HepG2 (cell line): ENCODE data around the gene PRKAR1B. TPM values are rescaled to one million over a fixed set of nuclear protein-coding genes. Genes with fewer than 3 reads are reported as not detected.

Experiments used
- CENPT ChIP-seq: sonication (generic); formaldehyde crosslinking; IDR thresholded peaks from 2 replicates; pipeline ENCODE4 v1.8.0; 2022; ENCODE audit warnings: low read depth, mild to moderate bottlenecking, moderate library complexity, missing genetic modification reagents
- GATA4 ChIP-seq: sonication (generic); IDR thresholded peaks from 2 replicates; pipeline ENCODE4 v1.6.1; 2016; ENCODE audit warnings: antibody characterized with exemption, low read depth, borderline replicate concordance
- HES4 ChIP-seq: sonication (generic); formaldehyde crosslinking; IDR thresholded peaks from 2 replicates; pipeline ENCODE4 v1.9.0; 2021; ENCODE audit warnings: mild to moderate bottlenecking, missing genetic modification reagents, borderline replicate concordance
- HOXA9 ChIP-seq: sonication (generic); formaldehyde crosslinking; IDR thresholded peaks from 2 replicates; pipeline ENCODE4 v1.8.1; 2022; ENCODE audit warnings: missing genetic modification reagents, mild to moderate bottlenecking, moderate library complexity, borderline replicate concordance
- KLF6 ChIP-seq: IDR thresholded peaks from 2 replicates; pipeline ENCODE4 v1.8.0; 2016; ENCODE audit warnings: missing biosample characterization, missing genetic modification reagents
- SOX5 ChIP-seq: IDR thresholded peaks from 2 replicates; pipeline ENCODE4 v1.6.1; 2016; ENCODE audit warnings: borderline replicate concordance
- YEATS4 ChIP-seq: sonication (generic); formaldehyde crosslinking; IDR thresholded peaks from 2 replicates; pipeline ENCODE4 v1.4.0; 2020; ENCODE audit warnings: missing genetic modification reagents, borderline replicate concordance
- ZFP90 ChIP-seq: sonication (generic); formaldehyde crosslinking; IDR thresholded peaks from 2 replicates; pipeline ENCODE4 v1.8.0; 2022; ENCODE audit warnings: missing genetic modification reagents, mild to moderate bottlenecking, inconsistent platforms, borderline replicate concordance
- ZNF280B ChIP-seq: sonication (generic); formaldehyde crosslinking; IDR thresholded peaks from 2 replicates; pipeline ENCODE4 v1.5.0; 2020; ENCODE audit warnings: missing genetic modification reagents, mild to moderate bottlenecking, borderline replicate concordance
- ZNF549 ChIP-seq: sonication (generic); formaldehyde crosslinking; IDR thresholded peaks from 2 replicates; pipeline ENCODE4 v1.5.0; 2020; ENCODE audit warnings: missing genetic modification reagents
- ZNF788 ChIP-seq: sonication (generic); formaldehyde crosslinking; IDR thresholded peaks from 2 replicates; pipeline ENCODE4 v1.5.0; 2020; ENCODE audit warnings: mild to moderate bottlenecking, missing genetic modification reagents, borderline replicate concordance
- polyA plus RNA-seq, 8 experiments: library from polyadenylated mRNA; depleted of rRNA in 3 of 8; stranded (reverse) in 7 of 8; unstranded in 1 of 8; fragments of >200 nt; fragmentation: Illumina TruSeq in 4 of 8; extraction: Trizol in 4 of 8; gene quantifications; 2 replicates each; pipeline versions ENCODE4 v1.2.1 to v1.2.3, GENCODE V29; 2011 to 2016; ENCODE audit warnings: low read depth in 4 of 8, missing spikeins in 1 of 8, mixed read lengths in 1 of 8; ENCODE audit not compliant: insufficient read depth in 1 of 8
- total RNA-seq, 5 experiments: library from RNA; depleted of rRNA; stranded (reverse); fragments of >200 nt; fragmentation: Illumina TruSeq; extraction: Trizol; gene quantifications; 2 replicates each; pipeline ENCODE4 v1.2.3, GENCODE V29; 2016; ENCODE audit warnings: low read depth in 1 of 5
- TF ChIP-seq, protein P1 (sequence below): IDR thresholded peaks from 2 replicates; pipeline ENCODE4 v1.6.1; 2016; ENCODE audit warnings: low read depth, control low read depth
- TF ChIP-seq, protein P2 (sequence below): sonication (generic); formaldehyde crosslinking; IDR thresholded peaks from 2 replicates; pipeline ENCODE4 v1.5.1; 2020; ENCODE audit warnings: missing genetic modification reagents, mild to moderate bottlenecking, borderline replicate concordance
- TF ChIP-seq, protein P3 (sequence below): sonication (generic); formaldehyde crosslinking; IDR thresholded peaks from 2 replicates; pipeline ENCODE4 v1.4.0; 2020; ENCODE audit warnings: missing genetic modification reagents
- TF ChIP-seq, protein P4 (sequence below), 2 experiments: sonication (generic) in 1 of 2; formaldehyde crosslinking in 1 of 2; IDR thresholded peaks; 2 replicates each; pipeline versions ENCODE4 v1.5.1 to v1.6.1; 2011 to 2020; ENCODE audit warnings: borderline replicate concordance in 1 of 2, low read depth in 1 of 2, low read length in 1 of 2, mild to moderate bottlenecking in 1 of 2, missing genetic modification reagents in 1 of 2, moderate library complexity in 1 of 2

The PRKAR1B gene
- total and polyA plus RNA-seq, 2 of the 13 experiments (the other 11 are each of a cell fraction or from before 2014, with no cell fraction given) = 7.9 to 28.2 TPM

DNA sequence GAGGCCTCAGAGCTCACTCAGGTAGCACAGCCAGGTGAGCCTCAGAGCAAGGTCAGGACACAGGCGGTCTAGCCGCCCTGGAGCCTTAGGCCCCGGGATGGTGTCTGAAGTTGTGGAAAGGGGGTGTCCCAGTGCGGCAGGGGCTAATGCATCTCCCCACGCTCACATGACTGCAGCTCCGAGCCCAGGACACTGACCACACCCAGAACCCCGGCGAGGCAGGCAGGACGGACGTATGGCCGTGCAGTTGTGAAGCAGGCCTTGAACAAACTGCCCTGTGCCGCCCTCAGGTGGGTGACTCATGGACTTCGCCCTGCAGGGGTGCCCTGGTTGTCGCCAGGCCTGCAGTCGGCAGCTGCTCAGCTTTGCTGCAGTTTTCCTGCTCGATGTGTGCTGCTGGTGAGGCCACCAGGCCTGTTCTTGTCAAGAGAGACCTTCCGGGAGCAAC, 5.0 kb upstream of the PRKAR1B start (continued):
- TF ChIP-seq ZNF280B (CRISPR knock-in tag) (0 out of 2 replicates have a peak, but pooled peaks have one; percentile 36), ZFP90 (CRISPR knock-in tag) (peak; percentile 78; the same call in 1 of the 2 replicates), SOX5 (CRISPR knock-in tag) (no peak; the same call in 1 of the 2 replicates), HES4 (no peak; the same call in 1 of the 2 replicates), HOXA9 (CRISPR knock-in tag) (no peak), GATA4 (no peak), ZNF549 (CRISPR knock-in tag) (no peak), KLF6 (CRISPR knock-in tag) (no peak; the same call in 1 of the 2 replicates), CENPT (CRISPR knock-in tag) (no peak), ZNF788 (CRISPR knock-in tag) (no peak; the same call in 1 of the 2 replicates), YEATS4 (CRISPR knock-in tag) (no peak)
- TF ChIP-seq, protein P1, sequence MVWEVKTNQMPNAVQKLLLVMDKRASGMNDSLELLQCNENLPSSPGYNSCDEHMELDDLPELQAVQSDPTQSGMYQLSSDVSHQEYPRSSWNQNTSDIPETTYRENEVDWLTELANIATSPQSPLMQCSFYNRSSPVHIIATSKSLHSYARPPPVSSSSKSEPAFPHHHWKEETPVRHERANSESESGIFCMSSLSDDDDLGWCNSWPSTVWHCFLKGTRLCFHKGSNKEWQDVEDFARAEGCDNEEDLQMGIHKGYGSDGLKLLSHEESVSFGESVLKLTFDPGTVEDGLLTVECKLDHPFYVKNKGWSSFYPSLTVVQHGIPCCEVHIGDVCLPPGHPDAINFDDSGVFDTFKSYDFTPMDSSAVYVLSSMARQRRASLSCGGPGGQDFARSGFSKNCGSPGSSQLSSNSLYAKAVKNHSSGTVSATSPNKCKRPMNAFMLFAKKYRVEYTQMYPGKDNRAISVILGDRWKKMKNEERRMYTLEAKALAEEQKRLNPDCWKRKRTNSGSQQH (CRISPR knock-in tag) = no peak
- TF ChIP-seq, protein P2, sequence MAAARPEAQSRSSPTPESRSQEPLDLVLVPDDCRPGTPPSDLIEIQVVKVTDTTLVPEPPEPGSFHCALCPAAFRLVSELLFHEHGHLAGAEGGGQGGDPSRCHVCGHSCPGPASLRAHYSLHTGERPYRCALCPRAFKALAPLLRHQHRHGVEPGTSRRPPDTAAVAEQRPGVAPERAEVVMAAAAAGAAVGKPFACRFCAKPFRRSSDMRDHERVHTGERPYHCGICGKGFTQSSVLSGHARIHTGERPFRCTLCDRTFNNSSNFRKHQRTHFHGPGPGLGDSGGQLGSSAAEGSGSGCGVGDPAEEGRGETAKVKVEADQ (CRISPR knock-in tag) = peak; percentile 76; the same call in 1 of the 2 replicates
- TF ChIP-seq, protein P3, sequence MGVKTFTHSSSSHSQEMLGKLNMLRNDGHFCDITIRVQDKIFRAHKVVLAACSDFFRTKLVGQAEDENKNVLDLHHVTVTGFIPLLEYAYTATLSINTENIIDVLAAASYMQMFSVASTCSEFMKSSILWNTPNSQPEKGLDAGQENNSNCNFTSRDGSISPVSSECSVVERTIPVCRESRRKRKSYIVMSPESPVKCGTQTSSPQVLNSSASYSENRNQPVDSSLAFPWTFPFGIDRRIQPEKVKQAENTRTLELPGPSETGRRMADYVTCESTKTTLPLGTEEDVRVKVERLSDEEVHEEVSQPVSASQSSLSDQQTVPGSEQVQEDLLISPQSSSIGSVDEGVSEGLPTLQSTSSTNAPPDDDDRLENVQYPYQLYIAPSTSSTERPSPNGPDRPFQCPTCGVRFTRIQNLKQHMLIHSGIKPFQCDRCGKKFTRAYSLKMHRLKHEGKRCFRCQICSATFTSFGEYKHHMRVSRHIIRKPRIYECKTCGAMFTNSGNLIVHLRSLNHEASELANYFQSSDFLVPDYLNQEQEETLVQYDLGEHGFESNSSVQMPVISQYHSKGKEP = no peak
- TF ChIP-seq, protein P4, sequence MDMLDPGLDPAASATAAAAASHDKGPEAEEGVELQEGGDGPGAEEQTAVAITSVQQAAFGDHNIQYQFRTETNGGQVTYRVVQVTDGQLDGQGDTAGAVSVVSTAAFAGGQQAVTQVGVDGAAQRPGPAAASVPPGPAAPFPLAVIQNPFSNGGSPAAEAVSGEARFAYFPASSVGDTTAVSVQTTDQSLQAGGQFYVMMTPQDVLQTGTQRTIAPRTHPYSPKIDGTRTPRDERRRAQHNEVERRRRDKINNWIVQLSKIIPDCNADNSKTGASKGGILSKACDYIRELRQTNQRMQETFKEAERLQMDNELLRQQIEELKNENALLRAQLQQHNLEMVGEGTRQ (IDR thresholded peaks at IDR 0.05; ENCODE audit: low read depth, low read length) = no peak
- TF ChIP-seq, protein P4 (CRISPR knock-in tag; IDR thresholded peaks at IDR 0.05; ENCODE audit: borderline replicate concordance) = no peak
